NCI-H510A (cell line): ENCODE measurements around the gene GBE1.
"Not testable (repeated sequence)": the region's sequence is repeated elsewhere in the genome, so short reads cannot be mapped to it uniquely, and the experiment has no call there.

Source experiments
- DNase-seq: peaks from one replicate; lab custom pipeline; 2025; lab: John Stamatoyannopoulos, UW

The GBE1 gene

GRCh38 chr3:81753416-81754027 is 7.9 kb downstream of the GBE1 start:
- no peak for DNase-seq

- DNase-seq = no peak
These were observed 8.8 kb downstream of the GBE1 start for GRCh38 chr3:81752604-81753003.

GRCh38 chr3:81749265-81749664 is 12.2 kb downstream of the GBE1 start:
- DNase-seq = no peak

- not testable (repeated sequence) for DNase-seq
These were observed 14.2 kb downstream of the GBE1 start for GRCh38 chr3:81747280-81747679.

- no peak for DNase-seq
These were observed 17.1 kb downstream of the GBE1 start for GRCh38 chr3:81744366-81744765.

- DNase-seq = no peak
These were observed 18.1 kb downstream of the GBE1 start for GRCh38 chr3:81743096-81744025.

GRCh38 chr3:81742581-81742980 is 18.9 kb downstream of the GBE1 start:
- DNase-seq = no peak

GRCh38 chr3:81741216-81741615 is 20.2 kb downstream of the GBE1 start:
- no peak for DNase-seq

- no peak for DNase-seq
These were observed 20.7 kb downstream of the GBE1 start for GRCh38 chr3:81740731-81741130.

- no peak for DNase-seq
These were observed 26.1 kb downstream of the GBE1 start for GRCh38 chr3:81735334-81735733.

GRCh38 chr3:81734742-81735141 is 26.7 kb downstream of the GBE1 start:
- no peak for DNase-seq

GRCh38 chr3:81732642-81733041 is 28.8 kb downstream of the GBE1 start:
- DNase-seq = no peak

- DNase-seq = no peak
These were observed 32.5 kb downstream of the GBE1 start for GRCh38 chr3:81728766-81729544.

- DNase-seq = no peak
These were observed 34.7 kb downstream of the GBE1 start for GRCh38 chr3:81726735-81727134.

- no peak for DNase-seq
These were observed 35.3 kb downstream of the GBE1 start for GRCh38 chr3:81726132-81726531.

- no peak for DNase-seq
These were observed 37.6 kb downstream of the GBE1 start for GRCh38 chr3:81723732-81724313.

GRCh38 chr3:81718311-81718710 is 43.1 kb downstream of the GBE1 start:
- DNase-seq = no peak

GRCh38 chr3:81716870-81717509 is 44.5 kb downstream of the GBE1 start:
- DNase-seq = peak; percentile 50

GRCh38 chr3:81713031-81713430 is 48.4 kb downstream of the GBE1 start:
- no peak for DNase-seq

- DNase-seq = no peak
These were observed 51.8 kb downstream of the GBE1 start for GRCh38 chr3:81709606-81710005.

GRCh38 chr3:81707996-81708395 is 53.4 kb downstream of the GBE1 start:
- DNase-seq = no peak

- no peak for DNase-seq
These were observed 59.3 kb downstream of the GBE1 start for GRCh38 chr3:81702126-81702525.
